CD4-positive, alpha-beta T cell treated with Interferon gamma for 1 hour (primary cell): ENCODE measurements around the gene MYZAP.

Experiments used
- DNase-seq: peaks from one replicate; pipeline ENCODE4 v3.0.0-alpha.2; 2020

The MYZAP gene

DNA sequence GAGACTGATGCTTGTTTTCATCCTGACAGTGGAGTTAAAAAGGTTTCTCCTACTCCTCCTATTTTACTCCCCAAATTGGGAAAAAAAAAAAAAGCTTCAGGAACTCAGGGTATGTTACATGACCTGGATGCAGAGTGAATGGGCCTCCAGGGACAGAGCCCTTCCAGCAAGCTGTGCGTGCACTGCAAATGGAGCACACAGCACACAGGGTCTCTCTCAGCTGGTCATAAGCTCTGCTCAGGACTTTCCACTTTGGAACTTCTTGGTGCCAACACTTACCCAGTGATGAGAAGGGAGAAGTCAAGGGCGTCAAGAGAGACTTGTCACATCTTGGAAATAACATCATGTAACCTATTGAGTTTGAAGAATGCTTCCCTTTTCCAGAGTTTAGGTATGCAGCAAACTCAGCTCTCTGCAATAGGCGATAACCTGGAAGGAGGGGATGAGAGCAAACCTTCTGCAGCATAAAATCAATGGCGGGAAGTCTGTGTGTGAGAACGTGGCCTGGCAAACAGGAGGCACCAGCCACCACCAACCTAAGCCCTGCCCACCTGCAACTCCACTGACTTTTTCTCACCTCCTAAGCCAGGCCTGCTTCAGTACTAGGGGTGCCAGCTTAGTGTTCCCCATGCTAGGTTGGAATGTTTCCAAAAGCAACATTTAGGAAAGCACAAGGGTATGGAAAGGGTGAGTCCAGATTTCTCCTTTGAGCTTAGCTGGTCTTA is 39.8 kb downstream of the MYZAP start:
- no peak for DNase-seq

DNA sequence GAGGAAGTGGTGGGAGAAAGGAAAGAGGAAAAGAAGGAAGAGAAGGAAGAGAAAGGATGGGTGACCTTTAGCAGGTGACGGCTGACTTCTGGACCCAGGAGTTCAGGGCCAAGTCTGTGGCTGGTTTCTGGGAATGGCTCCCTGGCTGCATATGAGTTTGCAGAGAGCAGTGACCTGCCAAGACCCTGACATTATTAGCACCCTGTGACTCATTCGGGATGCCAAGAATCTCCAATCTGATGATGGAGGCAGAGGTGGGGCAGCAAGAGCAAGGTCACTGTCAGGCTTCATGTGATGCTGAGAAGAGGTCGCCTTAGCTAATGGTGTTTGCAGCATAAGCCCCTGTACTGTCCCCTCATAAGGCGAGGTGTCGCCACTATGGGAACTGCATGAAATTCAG is 42.6 kb downstream of the MYZAP start:
- DNase-seq, result no peak

DNA sequence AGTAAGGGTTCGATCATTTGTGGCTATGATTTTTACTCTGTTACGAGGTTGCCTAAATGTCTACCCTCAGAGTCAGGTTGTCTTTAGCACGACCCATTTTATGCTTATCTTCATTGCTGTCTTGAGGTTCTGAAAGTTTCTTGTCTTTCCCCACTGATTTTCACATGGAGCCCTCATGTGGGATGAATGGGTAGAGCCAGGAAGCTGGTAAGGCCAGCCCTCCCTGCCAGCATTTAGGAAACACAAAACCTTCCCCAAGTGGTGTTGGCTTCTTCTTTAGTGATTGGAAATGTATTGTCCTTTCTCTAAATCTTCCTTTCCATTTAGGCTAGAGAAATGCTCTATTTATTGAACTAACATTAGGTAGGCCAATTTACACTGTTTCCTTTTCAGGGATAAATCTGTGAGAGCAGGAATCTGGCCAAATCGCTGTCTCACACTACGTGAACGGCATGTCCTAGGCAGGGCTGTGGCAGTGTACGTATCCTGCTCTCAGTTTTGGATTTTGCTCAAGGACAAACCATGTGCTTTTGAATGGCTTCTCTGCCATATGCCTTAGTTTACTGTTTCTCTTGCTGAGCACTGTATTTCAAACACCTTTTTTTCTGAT is 43.7 kb downstream of the MYZAP start:
- DNase-seq, result no peak

DNA sequence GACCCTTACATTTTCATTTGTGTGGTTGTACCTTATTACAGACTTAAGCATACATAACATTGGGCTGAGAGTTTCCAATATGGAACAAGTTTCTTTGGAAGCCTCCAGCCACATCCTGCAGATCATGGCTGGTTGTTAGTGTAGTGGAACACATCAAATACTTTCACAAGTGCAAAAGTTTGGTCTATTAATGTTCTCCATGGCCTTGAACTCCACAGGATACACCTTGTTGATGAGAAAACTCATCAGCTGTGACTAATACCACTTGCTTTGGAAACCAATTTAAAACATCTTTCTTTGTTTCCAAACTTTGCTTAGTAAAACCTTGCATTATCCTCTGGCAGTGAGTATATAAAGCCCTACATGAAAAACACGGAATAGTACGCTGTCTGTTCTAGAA is 46.1 kb downstream of the MYZAP start:
- DNase-seq, result no peak

DNA sequence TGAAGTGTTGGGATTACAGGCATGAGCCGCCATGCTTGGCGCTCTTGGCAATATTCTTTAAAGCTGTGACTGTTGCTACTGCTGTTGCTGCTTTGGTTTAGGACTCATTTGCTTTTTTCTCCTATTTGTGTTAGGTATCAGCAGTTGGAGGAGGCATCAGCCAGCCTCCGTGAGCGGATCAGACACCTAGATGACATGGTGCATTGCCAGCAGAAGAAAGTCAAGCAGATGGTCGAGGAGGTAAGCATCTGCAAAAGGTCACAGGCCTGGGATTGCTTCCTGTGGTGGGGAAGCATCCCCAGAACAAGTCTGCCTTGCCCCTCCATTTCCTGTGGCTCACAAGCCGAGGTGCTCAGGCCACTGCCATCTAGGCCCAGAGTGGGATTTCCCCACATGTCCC is 47.6 kb downstream of the MYZAP start:
- no peak for DNase-seq

DNA sequence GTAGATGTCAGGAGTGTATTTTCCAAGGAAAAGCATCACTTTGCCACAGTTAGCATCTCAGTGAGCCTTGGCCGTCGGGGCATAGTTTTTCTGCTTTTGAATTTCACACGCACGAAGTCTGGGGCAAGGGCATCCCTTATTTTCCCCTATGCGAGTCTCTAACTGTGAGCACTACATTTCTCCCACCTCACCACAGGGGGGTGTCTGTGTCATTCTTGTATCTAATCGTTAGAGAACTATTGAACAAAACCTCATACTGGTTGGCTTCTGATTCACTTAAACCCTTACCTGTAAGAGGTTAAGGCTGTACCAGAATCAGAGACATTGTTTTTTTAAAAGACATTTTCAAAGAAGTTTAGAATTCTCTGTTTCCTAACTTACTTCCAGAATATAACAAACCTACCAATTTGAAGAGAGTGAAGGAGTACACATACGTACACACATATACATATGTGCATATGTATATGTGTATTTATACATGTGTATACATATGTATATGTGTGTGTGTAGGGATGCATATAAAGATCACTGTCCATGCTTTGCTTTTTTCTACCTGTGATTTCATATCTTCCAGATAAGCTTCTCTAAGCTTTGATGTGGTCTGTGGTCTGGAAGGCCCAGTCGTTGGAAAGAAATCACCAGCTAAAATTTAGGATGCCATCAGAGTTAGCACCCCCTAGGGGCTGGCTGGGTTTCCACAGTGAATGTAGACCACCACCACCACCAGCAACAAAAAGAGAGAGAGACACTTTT is 49.4 kb downstream of the MYZAP start:
- no peak for DNase-seq

DNA sequence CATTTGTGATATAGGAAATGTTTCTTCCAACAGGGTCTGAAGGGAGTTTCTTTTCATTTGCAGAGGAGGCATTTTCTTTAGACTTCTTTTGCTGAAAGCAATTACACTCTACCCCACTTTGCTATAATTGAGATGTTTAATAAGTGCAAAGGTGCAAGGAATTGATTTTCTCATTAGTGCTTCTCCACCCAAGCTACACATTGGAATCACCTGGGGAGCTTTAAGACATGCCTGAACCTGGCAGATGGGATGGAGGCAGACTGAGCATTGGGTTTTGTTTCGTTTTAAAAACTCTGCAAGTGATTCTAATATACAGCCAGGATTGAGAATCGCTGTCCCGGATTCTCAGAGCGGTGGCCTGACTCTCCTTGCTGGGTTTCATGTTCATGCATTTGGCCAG is 52.1 kb downstream of the MYZAP start:
- no peak for DNase-seq

DNA sequence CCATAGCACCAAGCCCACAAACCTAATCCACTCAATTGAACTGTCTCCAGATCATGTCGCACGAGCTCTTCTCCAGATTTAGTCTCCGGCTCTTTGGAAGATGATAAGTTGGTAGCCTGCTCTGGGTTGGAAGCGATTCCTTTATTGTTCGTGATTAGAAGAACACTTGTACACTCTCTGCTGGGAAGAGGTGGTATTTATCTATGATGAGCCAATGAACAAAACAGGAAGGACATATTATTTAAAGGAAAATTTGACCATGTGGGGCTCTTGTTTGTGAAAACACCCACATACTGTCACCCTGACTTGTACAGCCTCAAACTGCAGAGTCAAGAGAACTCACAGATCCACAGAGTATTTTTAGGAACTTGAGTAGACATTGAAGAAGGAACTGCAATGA is 54.4 kb downstream of the MYZAP start:
- no peak for DNase-seq

DNA sequence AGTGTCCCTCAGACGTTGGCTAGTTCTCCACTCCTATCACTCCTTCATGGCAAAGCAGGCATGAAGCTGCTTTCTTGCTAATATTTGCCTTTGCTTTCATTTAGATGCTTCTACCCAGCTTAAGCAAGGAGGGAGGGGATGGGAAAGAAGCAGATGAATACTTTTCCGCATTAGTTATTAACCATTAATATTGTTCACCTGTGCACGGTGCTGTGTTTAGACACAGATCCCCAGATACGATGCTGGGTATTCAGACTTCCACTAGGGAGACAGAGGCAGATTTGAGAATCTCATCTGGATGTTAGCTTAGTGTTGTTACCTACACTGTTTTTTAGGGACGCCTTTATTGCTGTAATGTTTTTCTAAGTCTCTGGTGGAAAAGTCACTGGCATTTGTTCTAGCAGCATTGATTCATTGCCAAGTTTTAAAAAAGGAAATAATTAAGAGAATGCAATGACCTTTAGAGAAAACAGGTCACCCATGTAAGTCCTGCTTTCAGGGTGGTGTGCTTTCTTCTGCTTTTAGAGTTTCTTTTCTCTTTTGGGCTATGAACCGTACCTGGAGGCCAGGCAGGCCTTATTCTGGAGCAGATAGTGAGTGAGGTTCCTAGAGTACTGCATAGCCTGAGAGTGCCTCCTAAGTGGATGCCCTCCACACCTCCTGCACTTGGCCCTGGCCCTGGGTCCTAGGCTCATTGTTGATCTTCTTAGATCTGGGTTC is 55.5 kb downstream of the MYZAP start:
- DNase-seq, result no peak

DNA sequence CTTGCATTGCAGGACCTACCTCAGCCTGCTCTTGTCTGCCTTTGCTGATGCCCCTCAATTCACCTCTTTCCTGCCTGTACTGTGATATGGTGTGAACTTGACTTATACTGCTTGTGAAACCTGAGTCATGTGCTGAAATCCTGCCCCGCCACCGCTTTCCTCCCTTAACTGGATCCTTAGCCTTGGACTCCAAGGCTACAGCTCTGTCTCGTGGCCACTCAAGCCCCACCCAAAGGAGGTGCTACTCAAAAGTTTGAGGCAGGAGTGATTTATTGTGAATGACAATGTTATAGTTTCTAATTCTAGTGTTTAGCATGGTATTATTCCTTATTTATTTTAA is 56.1 kb downstream of the MYZAP start:
- DNase-seq, result no peak

DNA sequence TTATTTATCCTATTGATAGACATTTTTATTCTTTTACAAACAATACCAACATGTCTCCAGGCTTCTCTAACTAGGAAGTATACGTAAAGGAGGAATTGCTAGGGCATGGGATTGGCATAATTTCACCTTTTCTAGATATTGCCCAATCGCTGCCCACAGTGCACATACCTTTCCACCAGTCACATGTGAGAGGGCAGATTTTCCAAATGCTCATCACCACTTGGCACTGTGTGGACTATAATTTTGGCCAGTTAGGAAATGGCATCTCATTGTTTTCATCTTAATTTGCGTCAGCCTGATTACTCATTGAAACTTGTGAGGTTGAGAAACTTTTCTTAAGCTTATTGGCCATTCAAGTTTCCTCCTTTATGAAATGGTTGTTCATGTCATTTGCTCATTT is 57.4 kb downstream of the MYZAP start:
- no peak for DNase-seq

DNA sequence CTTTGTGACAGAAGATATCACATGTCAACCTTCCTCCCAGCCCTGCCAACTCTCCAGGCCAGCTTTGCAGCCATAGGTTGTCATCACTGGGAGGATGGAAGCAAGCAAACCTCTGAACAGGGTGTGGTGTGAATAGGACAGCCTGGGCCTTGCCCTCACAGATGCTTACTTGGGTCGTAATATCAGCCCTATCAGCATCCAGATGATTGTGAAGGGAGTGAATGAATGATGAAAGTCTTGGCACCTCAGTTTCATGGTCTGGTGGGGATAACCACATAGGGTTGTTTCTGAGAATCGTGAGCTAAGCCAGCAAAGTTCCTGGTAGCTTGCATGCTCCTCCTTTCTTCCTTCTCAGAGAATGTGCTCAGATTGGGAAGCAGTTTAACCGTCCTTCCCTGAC is 59.7 kb downstream of the MYZAP start:
- DNase-seq, result no peak

DNA sequence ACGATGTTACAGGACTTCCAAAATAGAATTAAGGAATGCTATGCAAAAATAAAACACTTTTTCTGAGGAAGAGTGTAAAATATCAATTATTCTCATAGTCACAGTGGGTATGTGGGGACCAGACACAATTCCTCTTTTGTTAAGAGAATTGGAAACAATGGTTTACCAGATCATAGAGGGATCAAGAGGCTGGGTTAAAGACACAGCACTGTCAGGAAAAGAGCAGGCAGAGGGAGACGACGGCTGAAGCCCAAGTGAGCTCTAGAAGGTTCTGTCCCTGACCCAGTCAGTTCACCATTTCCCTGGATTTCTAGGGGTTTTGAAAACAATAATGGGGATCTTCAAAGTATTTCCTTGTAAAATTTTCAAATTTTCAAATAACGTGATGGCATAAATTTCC is 60.8 kb downstream of the MYZAP start:
- DNase-seq, result no peak

DNA sequence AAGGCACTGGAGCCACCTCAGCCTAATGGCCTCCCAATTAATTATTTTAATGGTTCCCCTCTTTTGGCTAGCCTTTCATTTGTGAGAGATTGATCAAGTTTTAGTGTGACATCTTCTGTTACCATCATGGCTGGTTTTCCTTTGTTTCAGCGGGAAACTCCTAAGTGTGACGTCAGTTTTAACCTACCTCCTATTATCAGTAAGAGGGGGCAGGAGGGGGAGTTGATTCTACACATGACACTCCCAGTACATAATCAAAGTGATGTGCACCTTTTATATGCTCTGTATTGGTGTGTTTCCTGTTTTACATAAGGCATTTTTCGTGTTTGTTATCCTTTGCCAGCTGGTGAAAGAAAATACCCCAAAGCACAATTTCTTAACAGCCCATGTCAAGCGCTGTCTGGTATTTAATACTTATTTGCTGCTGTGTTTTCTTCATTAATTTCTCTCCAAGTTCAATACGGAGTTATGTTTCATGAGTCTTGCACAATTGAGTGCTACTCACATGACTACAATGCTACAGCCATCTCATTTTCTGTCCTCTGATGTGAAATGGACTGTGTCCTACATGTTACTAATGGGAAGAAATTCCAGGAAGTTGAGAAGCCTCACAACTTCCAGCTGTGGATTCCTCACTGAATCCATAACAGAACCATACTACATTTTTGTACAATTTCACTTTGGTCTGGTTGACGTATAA is 62.6 kb downstream of the MYZAP start:
- DNase-seq, result no peak

DNA sequence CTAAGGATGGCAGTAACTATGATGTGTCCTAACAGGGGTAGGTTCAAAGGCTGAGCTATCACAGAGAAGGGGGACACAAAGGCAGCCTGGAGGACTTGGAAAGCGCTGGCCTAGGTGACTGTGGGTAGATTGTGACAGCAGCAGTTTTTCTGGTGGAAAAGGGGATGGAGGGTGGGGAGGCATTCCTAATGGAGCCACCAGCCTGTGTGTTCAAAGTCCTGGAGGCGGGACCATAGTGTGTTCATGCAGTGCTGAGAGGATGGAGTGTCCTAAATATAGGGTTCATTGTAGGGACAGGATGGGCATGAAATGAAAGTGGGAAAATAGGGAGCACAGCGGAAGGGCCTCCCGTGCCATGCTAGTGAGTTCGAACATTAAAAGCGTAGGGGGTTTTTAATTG is 63.3 kb downstream of the MYZAP start:
- no peak for DNase-seq

DNA sequence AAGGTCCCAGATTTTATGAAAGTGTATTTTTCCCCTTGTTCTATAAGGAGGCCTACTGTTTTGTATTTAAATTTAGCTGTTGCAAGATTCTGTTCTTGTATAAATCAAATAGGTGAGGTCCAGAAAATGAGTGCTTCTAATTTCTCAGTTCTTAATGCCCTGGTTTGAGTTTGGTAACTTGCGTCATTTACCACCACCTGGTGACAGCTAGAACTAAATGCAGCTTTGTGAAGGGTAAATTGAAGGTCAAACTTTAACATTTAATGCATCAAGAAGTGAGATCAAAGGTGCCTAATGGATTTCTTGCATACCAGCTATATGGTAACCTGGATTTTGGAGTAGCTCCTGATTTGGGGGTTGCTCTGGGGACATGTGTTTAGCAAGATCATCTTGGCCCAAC is 64.1 kb downstream of the MYZAP start:
- DNase-seq, result no peak

DNA sequence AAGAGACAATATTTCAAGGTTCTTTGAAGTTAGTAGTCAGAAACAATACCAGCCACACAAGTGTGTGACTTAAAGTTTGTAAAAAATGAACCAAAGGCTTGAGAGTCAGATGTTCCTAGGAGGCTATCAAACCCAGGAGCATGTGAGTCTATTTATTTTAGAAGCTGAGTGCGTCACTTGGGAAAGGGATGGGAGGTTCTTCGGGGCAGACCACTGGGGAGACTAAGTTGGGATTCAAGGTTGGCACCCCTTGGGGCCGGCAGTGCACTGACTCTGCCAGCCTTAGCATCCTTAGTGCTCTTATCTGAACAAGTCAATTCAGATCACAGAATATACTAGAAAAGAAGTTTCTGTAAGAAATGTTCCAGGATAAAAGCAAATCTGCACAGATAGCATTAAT is 64.7 kb downstream of the MYZAP start:
- DNase-seq, result no peak

DNA sequence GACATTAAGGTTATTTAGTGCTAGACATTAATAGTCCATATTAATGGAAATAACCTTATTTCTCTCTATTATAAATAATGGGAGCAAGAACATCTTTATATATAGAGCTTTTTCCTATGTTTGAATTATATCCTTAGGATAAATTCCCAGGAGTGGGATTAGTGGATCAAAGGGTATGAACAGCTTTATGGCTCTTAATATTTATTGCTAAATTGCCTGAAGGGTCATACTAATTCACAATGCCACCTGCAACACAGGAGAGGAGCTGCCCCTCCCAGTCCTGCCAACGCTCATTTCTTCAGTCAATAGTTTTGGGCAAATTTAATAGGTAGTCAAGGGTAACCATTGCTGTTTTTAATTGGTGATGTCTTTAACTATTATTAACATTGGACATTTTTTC is 65.9 kb downstream of the MYZAP start:
- DNase-seq, result no peak

DNA sequence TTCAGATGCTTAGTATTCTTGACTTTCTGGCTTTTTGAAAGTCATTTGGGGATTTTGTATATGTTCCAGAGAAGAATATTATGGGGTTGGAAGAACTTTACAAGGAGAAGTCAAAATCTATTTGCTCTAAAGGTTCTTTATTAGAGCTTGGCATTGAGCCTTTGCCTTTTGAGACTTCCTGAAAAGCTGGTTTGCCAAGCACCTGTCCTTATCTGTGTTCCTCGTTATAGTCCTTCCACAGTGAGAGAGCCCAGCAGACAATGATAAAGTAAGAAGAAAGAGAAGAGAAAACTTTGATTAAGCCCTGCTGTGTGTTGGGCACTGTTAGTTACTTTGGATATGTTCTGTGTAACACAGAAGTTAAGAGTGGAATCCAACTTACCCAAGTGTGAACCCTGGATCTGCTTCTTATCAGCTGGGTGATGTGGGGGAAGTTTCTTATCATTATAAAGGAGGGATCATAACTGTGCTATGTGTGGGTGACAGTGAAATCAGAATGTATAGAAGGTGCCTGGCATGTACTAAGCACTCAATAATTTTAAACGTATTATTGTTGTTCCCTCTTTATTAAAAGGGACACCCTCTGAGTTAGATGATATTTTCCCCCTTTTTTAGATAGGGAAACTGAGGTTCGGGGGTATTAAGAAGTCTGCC is 70.5 kb downstream of the MYZAP start:
- DNase-seq, result no peak

DNA sequence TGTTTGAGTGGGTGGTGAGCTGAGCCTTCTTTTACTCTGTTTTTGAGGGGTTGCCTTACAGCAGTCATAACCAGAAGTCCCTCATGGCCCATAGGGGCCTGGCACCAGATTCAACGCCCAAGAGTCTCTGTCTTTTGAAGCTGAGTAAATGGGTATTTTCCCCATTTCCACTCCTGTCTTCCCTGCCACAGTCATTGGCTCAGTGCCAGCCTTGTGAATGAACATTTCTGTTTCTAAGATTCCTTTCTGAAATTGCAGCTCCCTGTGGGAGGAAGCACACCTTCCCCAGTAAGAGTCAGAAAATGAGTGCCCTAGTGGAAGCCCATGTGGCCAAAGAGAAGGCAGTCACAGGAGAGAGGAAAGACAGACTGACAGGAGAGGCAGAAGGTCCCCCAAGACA is 71.1 kb downstream of the MYZAP start:
- no peak for DNase-seq

DNA sequence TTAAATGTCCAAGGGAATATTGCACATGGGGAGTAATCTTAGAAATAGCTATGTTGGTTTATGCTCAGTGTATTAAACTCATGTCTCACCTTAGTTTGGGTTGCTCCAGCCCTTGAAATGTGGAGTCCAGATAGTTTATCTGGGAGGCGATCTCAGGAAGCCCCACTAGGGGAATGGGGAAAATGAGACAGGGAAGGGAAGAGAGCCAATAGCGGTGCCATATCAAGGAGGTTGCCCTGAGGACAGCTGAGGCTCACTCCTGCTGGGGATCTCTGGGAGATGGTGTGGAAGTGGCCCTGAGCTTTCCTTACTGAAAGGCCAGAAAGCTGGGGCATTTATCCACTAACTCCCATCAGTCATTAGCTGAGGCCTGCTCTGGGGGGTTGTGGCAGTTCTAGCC is 71.6 kb downstream of the MYZAP start:
- DNase-seq, result no peak

DNA sequence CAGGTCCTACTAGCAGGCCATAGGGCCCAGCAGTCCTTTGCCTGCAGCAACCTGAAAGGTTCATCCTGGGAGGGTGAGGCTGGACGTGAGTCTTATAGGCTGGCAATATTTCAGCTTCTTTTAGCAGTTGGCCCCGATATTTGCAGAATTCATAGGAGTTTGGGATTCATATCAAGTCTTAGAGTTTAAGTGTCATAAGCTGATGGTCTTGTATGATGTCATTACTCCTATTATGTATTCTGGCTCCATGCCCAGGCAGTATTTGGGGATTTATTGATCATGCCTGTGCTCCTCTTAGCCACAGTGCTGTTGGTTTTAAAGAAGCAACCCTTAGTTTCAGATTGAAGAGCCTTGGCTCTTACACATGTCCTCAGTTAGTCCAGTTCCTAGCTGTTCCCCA is 73.5 kb downstream of the MYZAP start:
- no peak for DNase-seq

DNA sequence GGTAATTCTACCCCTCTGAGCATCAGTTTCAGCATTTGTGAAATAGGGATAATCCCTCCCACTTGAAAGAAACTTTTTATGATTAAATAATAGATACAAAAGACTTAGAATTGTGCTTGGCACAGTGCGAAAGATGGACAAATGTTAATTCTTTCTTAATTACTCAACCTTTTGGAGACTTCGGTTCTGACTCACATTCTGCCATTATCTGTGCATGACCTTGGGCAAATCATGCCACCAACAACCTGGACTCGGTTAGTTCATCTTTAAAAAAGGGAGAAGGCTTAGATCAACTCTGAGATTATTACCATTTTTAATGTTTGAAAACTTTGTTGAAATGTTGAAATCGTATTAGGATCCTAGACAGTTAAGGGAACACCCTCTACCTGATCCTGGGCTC is 74.2 kb downstream of the MYZAP start:
- no peak for DNase-seq
